HG02970 (cell line): ENCODE data around the gene PRPSAP1.
"Not testable (repeated sequence)": the region's sequence is repeated elsewhere in the genome, so short reads cannot be mapped to it uniquely, and the experiment has no call there.

ENCODE experiments used
- ATAC-seq: cut with Tn5 transposase; IDR thresholded peaks from one replicate; pipeline ENCODE4 v1.9.1; 2021; ENCODE audit warnings: mild to moderate bottlenecking, moderate library complexity, moderate number of reproducible peaks; ENCODE audit not compliant: unreplicated experiment, low FRiP score

Gene PRPSAP1

DNA sequence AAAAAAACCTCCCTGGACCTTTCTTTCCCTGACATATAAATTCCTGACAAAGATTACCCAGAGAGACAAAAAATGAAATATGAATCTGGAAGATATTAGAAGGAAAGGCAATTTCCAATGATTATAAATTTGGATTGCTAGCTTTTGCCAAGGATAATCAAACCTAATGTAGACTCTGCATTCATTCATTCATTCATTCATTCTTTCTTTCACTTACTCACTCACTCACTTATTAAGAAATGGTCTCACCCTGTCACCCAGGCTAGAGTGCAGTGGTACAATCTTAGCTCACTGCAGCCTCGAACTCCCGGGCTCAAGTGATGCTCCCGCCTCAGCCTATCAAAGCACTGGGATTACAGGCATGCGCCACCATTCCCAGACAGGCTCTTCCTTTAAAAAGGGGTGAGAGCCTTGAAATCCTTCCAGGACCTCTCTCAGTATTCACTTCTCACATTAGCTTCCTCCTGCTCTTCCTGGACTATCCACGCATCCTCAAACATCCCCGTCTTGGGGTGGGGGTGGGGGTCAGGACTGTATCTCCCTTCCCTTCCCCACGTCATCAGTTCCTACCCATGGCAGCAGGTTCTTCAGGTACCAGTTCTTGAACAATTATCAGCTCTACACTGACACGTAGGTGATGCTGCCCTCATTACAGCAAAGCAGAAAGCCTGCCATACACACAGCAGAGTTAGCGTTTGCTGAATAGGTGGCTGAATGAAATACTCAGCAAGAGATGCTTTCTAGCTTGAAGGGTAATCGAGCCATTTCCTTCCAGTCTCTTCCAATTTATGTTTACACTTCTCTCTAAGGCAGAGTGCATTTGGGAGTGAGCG lies 19.8 kb downstream of the PRPSAP1 start:
- ATAC-seq: no peak

DNA sequence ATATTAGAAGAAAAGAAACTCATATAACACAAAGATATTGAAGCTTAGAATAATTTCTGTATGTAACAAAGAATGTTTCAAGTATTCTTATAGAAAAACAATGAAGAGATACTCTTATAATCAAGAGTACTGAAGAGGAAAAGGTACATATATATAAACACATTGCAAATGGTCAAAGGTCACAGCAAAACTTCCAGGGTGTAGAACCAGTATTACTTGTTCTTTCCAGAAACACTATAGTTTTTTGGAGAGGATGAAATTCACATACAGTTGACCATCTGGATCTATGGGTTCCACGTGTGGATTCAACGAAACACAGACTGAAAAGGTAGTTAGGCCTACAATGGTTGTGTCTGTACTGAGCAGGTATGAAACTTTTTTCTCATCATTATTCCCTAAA lies 22.6 kb downstream of the PRPSAP1 start:
- ATAC-seq: no peak

DNA sequence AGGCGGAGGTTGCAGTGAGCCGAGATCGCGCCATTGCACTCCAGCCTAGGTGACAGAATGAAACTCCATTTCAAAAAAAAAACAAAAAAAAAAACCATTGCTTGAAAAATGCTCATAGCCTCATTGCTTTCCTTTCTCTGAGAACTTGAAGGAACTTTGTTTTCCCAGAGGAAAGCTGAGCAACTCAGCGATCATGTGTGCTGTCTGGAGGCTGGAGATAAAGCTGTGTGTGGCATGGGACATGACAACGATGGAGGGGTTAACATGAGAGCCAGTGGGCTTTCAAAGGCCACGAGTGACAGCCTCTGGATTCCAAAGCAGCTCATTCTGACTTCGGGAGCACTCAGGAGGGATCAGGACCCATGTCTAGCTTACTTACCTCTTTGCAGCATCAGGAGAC lies 24.1 kb downstream of the PRPSAP1 start:
- ATAC-seq: no peak

DNA sequence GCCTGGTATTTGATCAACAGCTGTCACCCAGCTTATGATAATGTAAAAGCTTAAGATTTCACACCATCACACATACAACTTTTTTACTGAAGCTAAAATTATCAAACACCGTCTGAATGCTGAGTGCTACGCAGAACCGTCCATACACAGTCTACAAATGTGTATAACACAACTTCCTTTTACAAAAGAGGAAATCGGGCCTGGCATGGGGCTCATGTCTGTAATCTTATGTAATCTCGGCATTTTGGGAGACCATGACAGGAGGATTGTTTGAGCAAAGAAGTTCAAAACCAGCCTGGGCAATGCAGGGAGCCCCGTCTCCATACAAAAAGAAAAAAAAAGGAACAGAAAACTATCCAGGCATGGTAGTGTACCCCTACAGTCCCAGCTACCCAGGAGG lies 26.0 kb downstream of the PRPSAP1 start:
- ATAC-seq: no peak

DNA sequence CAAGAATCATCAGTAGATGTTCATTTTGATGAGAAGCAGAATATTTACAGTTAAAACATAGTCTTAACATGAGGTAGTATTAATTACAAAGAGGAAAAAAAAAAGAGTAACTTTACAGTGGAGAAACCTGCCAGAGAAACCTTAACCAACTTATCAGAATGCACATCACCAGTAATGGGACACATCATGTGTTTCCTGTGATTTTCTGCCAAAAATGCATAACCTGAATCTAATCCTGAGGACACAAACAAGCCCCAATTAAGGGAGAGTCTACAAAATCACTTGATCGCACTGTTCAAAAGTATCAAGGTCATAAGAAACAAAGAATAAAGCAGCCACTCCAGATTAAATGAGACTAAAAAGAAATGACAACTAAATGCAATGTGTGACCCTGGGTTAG lies 27.4 kb downstream of the PRPSAP1 start:
- ATAC-seq: no peak

DNA sequence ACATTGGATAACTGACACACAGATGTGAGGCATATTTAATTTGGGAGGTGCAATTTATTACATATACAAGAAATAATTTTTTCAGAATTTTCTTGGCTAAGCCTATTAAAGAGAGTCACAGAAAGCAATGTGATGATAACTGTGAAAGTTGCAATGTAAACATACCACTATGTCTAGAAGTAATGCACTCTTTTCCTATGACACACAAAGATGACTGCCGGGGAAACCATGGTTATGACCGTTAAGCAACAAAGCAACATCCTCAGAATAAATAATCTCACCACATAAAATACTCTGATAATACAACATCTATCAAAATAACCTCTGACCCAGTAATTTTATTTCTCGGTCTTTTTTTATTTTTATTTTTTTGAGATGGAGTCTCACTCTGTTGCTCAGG lies 35.1 kb downstream of the PRPSAP1 start:
- ATAC-seq: no peak

DNA sequence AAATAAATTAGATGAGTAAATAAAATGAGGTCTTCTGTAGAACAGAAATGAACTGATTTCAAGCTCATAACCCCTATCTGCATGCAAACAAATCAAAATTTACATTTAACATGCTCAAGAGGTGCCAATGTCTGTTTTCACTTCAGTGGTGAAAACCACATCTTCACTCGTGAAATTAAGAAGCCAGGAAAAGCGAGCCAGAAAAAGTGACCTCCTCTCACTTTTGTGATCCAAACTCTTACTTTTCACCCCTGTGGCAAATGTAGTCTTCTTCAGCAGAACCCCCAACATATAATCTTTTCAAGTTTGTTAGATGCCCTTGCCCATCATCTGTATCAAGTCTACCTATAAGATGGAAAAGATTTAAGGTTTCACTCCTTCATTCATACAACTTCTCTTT lies 36.2 kb downstream of the PRPSAP1 start:
- no peak for ATAC-seq

DNA sequence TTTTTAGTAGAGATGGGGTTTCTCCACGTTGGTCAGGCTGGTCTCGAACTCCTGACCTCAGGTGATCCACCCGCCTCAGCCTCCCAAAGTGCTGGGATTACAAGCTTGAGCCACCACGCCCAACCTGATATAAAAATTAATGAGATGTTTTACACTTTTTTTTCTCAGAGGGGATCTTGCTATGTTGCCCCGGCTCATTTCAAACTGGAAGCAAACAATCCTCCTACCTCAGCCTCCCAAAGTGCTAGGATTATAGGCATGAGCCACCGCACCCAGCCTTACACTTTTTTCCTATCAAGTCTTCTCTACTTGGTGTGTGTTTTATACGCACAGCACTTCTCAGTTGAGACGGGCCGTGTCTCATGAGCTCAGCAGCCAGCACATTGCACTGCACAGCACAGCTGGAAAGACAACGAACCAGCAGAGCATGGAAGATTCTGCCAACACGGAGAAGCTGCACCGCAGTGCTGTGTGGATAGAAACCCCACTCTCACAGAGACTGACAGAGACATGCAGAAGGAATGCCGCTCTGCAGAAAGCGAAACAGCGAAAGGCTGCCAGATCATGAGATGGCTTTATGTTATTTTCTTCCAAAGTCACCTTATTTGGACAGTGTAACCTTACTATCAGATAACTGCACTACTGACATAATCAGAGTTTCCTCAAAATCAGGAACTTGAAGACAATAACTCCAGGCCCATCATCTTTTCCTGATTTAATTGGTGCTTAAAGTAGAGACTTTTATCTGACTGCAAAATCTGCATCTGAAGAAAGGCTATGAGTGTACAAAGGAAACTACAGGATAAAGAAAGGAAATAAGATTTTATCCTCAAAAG lies 39.1 kb downstream of the PRPSAP1 start:
- ATAC-seq: no peak

DNA sequence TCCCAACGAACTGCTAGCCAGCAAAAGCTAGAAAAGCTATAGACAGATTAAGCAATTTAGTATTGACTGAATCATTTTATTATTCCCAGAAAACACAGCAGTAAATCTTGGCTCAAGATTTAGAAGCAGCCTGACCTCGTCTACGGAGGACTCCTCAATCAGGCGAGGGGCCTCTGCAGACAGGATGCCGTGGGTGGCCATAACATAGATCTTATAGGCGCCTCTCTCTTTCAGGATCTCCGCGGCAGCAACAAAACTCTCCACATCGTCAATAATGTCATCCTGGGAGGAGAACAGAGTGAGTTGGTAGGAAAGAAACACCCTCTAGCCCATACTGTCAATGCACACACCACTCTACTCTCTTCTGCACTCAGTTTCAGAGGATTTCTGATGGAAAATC lies 41.0 kb downstream of the PRPSAP1 start:
- no peak for ATAC-seq

DNA sequence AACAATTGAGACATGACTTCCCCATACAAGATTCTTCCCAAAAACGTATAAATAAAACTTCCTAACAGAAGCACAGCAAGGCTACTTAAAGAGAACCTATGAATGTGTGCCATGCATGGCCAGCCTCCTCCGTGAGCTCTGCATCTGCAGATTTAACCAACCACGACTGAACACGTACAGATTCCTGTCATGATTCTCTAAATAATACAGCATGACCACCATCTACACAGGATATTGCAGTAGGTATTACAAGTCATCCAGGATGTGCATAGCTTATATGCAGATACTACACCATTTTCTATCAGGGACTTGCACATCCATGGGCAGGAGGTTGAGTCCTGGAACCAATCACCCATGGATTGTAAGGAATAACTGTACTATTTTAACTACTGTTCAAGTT lies 44.3 kb downstream of the PRPSAP1 start:
- ATAC-seq: no peak

DNA sequence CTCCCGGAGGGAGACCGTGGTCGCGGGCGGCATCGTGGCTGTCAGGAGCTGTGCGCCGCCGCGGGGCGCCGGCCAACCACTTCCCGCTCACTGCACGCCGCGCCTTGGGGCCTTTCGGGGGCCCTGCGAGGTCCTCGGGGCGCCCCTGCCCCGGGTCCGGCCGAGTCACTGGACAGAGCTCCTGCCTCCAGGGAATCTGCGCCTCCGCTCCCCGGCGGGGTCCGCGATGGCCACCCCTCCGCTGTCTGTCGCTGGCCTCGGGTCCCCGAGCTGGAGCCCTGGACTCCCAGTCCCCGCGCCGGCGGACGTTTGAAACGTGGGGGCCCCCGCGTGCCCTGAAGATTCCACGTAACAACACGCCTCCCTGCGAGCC lies 45.8 kb downstream of the PRPSAP1 start, which contains the start of gene QRICH2:
QRICH2 (minus strand) TSS at position 311 of the 373 bp plus-strand sequence; CDS start at position 33, 278 bp downstream.
- ATAC-seq: no peak

DNA sequence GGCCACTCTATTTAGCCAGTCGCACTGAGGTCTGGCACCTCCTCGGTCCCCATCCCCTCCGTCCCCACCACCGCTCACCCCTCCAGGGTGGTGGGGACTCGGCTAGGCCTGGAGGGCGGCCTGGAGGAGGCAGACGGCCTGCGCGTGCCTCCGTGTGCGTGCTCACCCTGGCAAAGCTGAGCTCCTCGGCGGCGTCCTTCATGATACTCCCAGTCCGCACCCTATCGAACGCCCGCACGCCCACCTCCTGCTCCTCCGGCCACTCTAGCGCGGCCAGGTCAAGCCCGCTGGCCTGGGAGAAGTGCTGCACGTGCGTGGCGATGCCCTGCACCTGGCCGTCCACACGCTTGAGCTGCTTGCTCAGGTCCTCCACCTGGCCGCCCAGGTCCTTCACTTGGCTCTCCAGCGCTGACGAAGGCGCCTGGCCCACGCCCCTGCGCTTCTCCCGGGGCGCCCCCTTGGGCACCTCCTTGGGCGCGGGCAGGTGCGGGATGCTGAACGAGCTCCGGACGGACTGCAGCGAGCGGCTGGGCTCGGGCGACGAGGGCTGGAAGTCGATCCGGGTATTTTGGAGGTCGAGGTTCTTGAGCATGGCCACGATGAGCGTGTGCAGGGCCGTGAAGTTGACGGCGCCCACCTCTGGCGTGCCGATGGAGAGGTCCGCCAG lies 46.3 kb downstream of the PRPSAP1 start:
- ATAC-seq: no peak

DNA sequence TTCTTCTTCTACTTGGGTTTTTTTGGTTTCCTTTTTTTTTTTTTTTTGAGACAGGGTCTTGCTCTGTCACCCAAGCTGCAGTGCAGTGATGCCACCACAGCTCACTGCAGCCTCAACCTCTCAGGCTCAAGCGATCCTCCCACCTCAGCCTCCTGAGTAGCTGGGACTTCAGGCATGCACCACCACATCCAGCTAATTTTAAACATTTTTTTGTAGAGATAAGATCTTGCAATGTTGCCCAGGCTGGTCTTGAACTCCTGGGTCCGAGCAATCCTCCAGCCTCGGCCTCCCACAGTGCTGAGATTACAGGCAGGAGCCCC lies 48.6 kb downstream of the PRPSAP1 start:
- ATAC-seq: not testable (repeated sequence)

DNA sequence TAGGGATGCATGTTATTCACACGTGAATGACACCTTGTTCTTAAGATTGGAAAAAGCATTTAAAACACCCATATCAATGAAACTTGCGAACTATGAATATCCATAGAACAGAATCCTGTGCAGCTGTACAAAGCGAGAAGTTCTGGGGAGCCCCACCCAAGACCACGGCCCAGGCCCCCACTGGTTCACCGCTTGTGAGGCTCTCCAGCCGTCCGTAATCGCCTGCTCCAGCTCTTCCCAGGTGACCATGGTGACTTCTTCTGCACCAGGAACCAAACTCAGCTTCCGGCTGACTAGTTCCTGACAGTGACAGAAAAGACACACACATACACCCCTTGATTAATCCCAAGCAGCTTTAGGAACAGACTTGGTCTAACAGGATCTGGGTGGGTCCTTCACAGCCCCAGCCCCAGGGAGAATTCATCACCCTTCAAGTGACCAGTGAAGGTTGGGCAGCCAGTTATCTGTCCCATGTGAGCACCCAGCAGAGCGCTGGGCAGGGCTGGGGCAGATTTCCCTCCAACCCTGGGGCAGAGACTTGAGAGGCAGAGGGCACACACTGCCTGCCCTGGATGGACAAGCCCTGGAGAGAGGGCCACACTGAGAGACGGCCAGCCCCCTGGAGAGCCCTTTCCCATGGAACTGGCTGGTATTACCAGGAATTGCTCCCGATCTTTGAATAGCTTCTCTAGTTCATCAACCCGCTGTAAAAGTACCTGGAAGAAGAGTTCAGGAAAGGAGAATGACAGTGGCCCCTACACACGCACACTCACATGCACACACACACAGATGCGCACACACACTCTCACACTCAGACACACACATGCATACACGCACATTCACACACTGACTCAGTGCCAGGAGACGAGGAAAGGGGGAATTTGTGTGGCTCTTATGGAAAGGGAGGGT lies 49.2 kb downstream of the PRPSAP1 start:
- ATAC-seq: no peak

DNA sequence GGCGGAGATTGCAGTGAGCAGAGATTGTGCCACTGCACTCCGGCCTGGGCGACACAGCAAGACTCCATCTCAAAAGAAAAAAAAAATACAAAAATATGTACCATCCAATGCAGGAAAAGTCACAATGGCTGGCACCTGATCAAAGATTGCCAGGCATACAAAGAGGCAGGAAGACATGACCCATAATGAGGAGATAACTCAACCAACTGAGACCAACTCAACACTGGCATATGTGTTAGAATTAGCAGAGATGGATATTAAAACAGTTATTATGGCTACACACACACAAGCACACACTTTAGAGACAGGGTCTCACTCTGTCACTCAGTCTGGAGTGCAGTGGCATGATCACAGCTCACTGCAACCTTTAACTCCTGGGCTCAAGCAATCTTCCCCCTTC lies 56.3 kb downstream of the PRPSAP1 start:
- ATAC-seq: no peak

DNA sequence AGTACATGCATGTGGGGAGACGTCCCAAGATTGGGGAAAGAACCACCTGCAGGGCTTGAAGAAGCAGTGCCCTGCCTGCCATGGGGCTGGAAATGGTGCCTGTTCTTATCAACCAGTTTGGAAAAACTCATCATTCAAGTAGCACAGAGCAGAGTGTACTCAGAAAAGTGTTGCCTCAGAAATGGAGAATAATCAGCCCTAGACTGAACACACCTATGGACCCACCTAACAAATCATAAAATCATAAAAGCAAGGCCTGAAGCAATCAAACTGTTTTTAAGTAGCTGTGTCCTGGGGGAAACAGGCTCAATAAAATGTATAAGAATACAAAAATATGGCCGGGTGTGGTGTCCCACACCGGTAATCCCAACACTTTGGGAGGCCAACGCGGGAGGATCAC lies 56.8 kb downstream of the PRPSAP1 start:
- no peak for ATAC-seq

DNA sequence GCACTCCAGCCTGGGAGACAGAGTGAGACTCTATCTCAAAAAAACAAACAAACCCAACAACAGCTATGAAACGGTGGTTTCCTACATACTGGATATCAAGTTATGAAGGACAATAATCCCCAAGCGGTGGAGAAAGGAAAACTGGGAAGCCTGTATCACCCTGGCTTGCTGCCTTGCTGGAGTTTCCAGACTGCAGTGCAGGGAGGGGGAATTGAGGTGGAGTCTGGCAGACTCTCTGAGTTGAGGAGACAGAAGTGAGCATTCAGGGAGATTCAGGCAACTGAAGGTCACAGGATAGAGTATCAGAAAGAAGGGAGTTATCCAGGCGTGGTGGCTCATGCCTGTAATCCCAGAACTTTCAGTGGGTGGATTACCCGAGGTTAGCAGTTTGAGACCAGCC lies 57.5 kb downstream of the PRPSAP1 start:
- no peak for ATAC-seq

DNA sequence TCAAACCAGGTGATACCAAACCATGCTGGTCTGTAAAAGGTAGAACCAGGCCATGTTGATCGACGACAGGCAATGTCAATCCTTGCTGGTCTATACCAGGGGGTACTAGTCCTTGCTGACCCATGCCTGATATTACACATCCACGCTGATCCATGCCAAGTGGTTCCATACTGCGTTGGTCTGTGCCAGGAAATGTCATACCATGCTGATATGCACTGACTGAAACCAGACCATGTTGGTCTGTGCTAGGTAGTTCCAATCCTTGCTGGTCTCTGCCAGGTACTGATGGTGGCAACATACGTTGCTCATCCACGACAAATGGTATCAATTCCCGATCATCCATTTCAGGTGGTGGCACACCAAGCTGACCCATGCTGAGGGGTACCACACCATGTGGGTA lies 60.6 kb downstream of the PRPSAP1 start:
- ATAC-seq: no peak

DNA sequence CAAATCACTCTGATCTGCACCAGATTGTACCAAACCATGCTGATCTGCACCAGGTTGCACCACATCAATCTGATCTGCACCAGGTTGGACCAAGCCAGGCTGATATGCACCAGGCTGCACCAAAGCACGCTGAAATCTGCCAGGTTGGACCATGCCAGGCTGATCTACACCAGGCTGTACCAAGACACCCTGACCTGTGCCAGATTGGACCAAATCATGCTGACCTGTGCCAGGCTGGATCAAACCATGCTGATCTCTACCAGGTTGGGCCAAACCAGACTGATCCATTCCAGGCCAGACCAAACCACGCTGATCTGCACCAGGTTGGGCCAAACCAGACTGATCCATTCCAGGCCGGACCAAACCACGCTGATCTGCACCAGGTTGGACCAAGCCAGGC lies 61.1 kb downstream of the PRPSAP1 start:
- ATAC-seq: no peak
